Cardiac muscle cell (in vitro differentiated cells and primary cell): ENCODE results near the gene LY6G6D. TPM values are rescaled to one million over a fixed set of nuclear protein-coding genes. Genes with fewer than 3 reads are reported as not detected.

Source experiments
- DNase-seq, 2 donors: peaks; one replicate each; pipeline versions ENCODE4 v3.0.0 to v3.0.0-alpha.2; 2010 to 2017; ENCODE audit warnings: low read depth in 1 of 2, low spot score in 1 of 2
- H3K27ac ChIP-seq: fragments of 200-600 bp; sonication (generic); 2 replicates; pipeline ENCODE4 v1.5.1; 2016
- H3K27me3 ChIP-seq: fragments of 200-600 bp; sonication (generic); 2 replicates; pipeline ENCODE4 v1.6.0; 2016; ENCODE audit warnings: control low read depth
- H3K36me3 ChIP-seq: fragments of 200-600 bp; sonication (generic); 2 replicates; pipeline ENCODE4 v1.5.1; 2016; ENCODE audit warnings: control low read depth
- H3K4me1 ChIP-seq: fragments of 200-600 bp; sonication (generic); 2 replicates; pipeline ENCODE4 v1.8.1; 2017; ENCODE audit warnings: low read depth, mild to moderate bottlenecking, mixed run types
- H3K4me3 ChIP-seq: fragments of 200-600 bp; sonication (generic); 2 replicates; pipeline ENCODE4 v1.5.1; 2016; ENCODE audit warnings: mild to moderate bottlenecking
- H3K9me3 ChIP-seq: fragments of 200-600 bp; sonication (generic); 2 replicates; pipeline ENCODE4 v1.5.1; 2017; ENCODE audit warnings: low read depth, mild to moderate bottlenecking, control low read depth
- polyA plus RNA-seq: library from polyadenylated mRNA; unstranded; fragments of >200 nt; fragmentation: Nextera tagmentation; extraction: Ambion mirVana; gene quantifications from 2 replicates; pipeline ENCODE4 v1.2.1, GENCODE V29; 2016
- total RNA-seq: library from RNA; depleted of rRNA; stranded (reverse); fragments of >200 nt; gene quantifications from 2 replicates; pipeline ENCODE4 v1.2.3, GENCODE V29; 2016
- TF ChIP-seq, protein P1 (sequence below): IDR thresholded peaks from 2 replicates; pipeline ENCODE4 v1.5.1; 2012; ENCODE audit warnings: low read depth, mild to moderate bottlenecking, low read length

Gene LY6G6D
- total and polyA plus RNA-seq, 2 experiments from 2014 or later, result not detected

DNA sequence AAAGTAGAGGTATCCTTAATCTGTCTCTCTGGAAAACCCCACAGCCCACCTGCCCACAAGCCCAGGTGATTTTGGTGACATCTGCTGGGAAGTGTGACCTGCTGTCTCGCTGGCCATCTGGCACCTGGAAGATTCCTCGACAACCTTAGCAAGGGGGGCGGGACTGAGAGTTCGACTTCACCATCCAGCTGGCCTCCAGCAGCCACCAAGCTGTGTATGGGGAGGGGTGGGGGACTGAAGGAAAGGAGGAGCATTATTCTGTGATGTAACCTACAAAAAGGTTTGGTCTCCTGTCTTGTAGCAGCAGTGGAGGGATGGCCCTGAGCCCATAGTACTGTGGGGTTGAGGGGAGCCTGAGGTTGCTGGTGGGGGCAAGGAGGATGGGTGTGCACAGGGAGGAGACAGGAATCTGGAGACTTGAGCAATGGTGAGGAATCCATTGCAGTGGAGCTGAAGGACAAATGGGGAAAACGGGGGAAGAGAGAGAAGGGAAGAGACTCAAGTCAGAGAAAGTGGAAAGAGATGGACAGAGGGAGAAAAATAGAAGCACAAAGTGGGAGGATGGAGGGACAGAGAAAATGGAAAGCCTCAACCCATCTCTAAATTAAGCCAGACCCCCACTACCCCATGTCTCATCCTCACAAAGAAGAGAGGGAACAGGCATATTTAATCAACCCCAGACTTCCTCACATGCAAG, 4.5 kb upstream of the LY6G6D start:
- TF ChIP-seq, protein P1, sequence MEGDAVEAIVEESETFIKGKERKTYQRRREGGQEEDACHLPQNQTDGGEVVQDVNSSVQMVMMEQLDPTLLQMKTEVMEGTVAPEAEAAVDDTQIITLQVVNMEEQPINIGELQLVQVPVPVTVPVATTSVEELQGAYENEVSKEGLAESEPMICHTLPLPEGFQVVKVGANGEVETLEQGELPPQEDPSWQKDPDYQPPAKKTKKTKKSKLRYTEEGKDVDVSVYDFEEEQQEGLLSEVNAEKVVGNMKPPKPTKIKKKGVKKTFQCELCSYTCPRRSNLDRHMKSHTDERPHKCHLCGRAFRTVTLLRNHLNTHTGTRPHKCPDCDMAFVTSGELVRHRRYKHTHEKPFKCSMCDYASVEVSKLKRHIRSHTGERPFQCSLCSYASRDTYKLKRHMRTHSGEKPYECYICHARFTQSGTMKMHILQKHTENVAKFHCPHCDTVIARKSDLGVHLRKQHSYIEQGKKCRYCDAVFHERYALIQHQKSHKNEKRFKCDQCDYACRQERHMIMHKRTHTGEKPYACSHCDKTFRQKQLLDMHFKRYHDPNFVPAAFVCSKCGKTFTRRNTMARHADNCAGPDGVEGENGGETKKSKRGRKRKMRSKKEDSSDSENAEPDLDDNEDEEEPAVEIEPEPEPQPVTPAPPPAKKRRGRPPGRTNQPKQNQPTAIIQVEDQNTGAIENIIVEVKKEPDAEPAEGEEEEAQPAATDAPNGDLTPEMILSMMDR, result no peak
- H3K36me3 ChIP-seq, result no peaks in the 10 kb centered on the region
- peaks cover 11% of the 10 kb centered on the region for H3K4me1 ChIP-seq
- no peak overlapping the region for H3K27ac ChIP-seq
- no peaks in the 10 kb centered on the region for H3K9me3 ChIP-seq
- H3K4me3 ChIP-seq, result no peak overlapping the region
- H3K27me3 ChIP-seq, result no peaks in the 10 kb centered on the region
- DNase-seq, result no peak

DNA sequence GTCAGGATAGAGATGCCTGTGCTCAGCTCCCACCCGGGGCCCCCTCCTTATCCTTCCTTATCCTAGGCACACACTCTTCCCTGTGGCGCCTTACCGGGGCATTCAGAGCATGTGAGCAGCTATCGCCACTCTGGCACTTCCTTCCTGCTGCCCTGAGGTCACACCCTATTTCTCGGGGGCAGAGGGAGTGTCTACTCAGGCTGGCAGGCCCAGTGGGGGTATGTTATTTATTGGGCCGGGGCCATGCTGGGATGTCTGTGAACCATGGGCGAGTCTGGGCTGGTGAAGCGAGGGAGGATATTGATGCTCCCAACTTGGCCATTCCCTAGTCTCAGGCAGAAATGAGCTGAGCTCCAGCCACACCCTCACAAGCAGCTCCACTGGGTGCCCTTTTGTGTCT, 3.9 kb upstream of the LY6G6D start:
- Histone ChIP-seq H3K27me3 (no peaks in the 10 kb centered on the region), H3K36me3 (no peaks in the 10 kb centered on the region), H3K4me3 (no peak overlapping the region), H3K27ac (no peak overlapping the region), H3K4me1 (peaks cover 11% of the 10 kb centered on the region), H3K9me3 (no peaks in the 10 kb centered on the region)
- DNase-seq, result no peak
- TF ChIP-seq, protein P1, result no peak

DNA sequence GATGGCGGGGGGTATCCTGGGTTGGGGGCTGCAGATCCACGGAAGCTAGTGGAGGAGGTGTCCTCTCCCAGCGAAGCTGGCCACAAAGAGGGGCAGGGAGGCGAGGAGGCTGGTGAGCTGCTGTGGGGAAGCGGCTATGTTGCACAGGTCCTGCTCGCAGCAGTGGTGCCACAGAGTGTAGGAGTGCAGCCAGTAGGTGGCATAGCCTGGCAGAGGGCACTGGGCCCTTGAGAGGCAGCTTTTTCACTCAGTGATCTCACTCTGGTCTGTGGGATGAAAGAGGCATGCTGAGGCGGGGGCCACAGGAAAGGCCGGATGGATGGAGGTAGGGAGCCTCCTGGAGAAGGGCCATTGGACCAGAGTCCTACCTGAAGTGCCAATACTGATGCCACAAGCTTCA, 2.9 kb upstream of the LY6G6D start:
- Histone ChIP-seq H3K36me3 (no peaks in the 10 kb centered on the region), H3K4me1 (peaks cover 11% of the 10 kb centered on the region), H3K27me3 (no peaks in the 10 kb centered on the region), H3K27ac (no peak overlapping the region), H3K4me3 (no peak overlapping the region), H3K9me3 (no peaks in the 10 kb centered on the region)
- TF ChIP-seq, protein P1, result no peak
- DNase-seq, result no peak

DNA sequence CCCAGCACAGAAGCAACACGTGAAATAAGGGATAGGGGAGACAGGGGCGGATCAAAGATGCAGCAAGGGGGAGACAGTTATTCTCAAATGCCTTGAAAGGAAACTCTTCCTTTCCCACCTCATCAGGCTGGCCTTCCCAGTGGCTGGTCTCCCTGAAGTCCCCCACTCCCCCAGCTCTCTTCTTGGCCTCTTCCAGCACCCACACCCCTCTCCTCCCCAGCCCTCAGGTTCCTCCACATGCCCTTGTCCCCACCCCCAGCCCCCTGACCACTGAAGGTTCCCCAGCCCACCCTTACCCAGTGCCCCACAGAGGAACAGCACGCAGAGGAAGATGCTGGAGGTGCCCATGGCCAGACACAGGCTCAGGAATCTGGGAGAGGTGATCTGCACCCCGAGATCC, 1.7 kb upstream of the LY6G6D start:
- Histone ChIP-seq H3K36me3 (no peaks in the 10 kb centered on the region), H3K27me3 (no peaks in the 10 kb centered on the region), H3K4me3 (no peak overlapping the region), H3K9me3 (no peaks in the 10 kb centered on the region), H3K4me1 (peaks cover 11% of the 10 kb centered on the region), H3K27ac (no peak overlapping the region)
- no peak for DNase-seq
- TF ChIP-seq, protein P1, result no peak

DNA sequence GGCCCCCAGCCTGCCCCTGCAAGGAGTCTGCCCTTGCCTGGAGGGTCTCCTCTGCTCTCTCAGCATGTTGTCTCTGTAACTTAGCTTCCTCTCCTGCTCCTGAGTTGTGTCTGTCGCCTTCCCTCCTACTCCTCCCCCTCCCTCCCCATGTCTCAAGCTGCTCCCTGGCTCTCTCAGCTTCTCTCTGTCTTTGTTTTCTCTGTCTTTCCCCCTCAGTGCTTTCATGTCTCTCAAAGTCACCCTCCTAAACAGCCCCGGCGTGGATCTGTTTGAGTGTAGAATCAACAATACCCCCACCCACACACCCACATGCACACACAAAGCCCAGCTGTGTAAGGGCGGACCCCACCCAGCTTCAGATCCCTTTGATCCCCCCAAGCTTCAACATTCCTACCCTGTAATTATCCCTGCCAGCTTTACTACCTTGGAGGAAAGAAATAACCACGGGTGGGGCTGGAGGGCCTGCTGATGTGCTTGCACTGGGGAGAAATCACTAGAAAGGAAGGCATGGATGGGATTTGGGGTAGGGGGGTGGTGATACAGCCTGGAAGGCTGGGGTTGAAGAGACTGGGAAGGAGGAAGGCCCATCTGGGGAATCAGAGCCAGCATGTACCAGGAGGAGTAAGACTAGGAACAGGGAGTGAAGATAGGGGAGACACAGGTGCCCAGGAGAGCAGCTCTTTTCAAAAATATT, 1.0 kb upstream of the LY6G6D start:
- no peak overlapping the region for H3K27ac ChIP-seq
- no peak for DNase-seq
- no peak overlapping the region for H3K4me3 ChIP-seq
- no peaks in the 10 kb centered on the region for H3K27me3 ChIP-seq
- TF ChIP-seq, protein P1, result no peak
- peaks cover 11% of the 10 kb centered on the region for H3K4me1 ChIP-seq
- H3K36me3 ChIP-seq, result no peaks in the 10 kb centered on the region
- no peaks in the 10 kb centered on the region for H3K9me3 ChIP-seq
